ENCODE results near the gene WDR36.

Gene WDR36

GRCh38 chr5:111132731-111133435 is 40.7 kb downstream of the WDR36 start:
- no peaks in the 10 kb centered on the region for H3K27me3 ChIP-seq (ENCODE audit: insufficient read depth, poor library complexity, severe bottlenecking)
- TF ChIP-seq POLR2AphosphoS5 (IDR thresholded peaks at IDR 0.05; ENCODE audit: low read depth) (no peak), SPI1 (IDR thresholded peaks at IDR 0.05; ENCODE audit: borderline replicate concordance, low read depth) (peak; percentile 84)
- DNase-seq (ENCODE audit: low read depth in 1 of 2, low spot score in 1 of 2), result no peak
- H3K27ac ChIP-seq (replicated peaks), result no peak overlapping the region
- H3K4me3 ChIP-seq (replicated peaks; ENCODE audit: insufficient read depth, low read length), result no peak overlapping the region

GRCh38 chr5:111133436-111133751 is 41.2 kb downstream of the WDR36 start:
- no peak for DNase-seq (ENCODE audit: low read depth in 1 of 2, low spot score in 1 of 2)
- Histone ChIP-seq H3K27me3 (ENCODE audit: insufficient read depth, poor library complexity, severe bottlenecking) (no peaks in the 10 kb centered on the region), H3K4me3 (replicated peaks; ENCODE audit: insufficient read depth, low read length) (no peak overlapping the region), H3K27ac (replicated peaks) (no peak overlapping the region)
- TF ChIP-seq POLR2AphosphoS5 (IDR thresholded peaks at IDR 0.05; ENCODE audit: low read depth) (no peak), GABPA (IDR thresholded peaks at IDR 0.05; ENCODE audit: low read depth) (no peak), SPI1 (IDR thresholded peaks at IDR 0.05; ENCODE audit: borderline replicate concordance, low read depth) (no peak), CTCF (IDR thresholded peaks at IDR 0.05; ENCODE audit: insufficient read depth, low read length) (no peak), REST (IDR thresholded peaks at IDR 0.05; ENCODE audit: insufficient replicate concordance, low read depth) (no peak)

GRCh38 chr5:111134087-111134486 is 41.9 kb downstream of the WDR36 start:
- DNase-seq (ENCODE audit: low read depth in 1 of 2, low spot score in 1 of 2), result no peak
- Histone ChIP-seq H3K27me3 (ENCODE audit: insufficient read depth, poor library complexity, severe bottlenecking) (no peaks in the 10 kb centered on the region), H3K27ac (replicated peaks) (no peak overlapping the region), H3K4me3 (replicated peaks; ENCODE audit: insufficient read depth, low read length) (no peak overlapping the region)
- TF ChIP-seq REST (IDR thresholded peaks at IDR 0.05; ENCODE audit: insufficient replicate concordance, low read depth) (no peak), CTCF (IDR thresholded peaks at IDR 0.05; ENCODE audit: insufficient read depth, low read length) (no peak), GABPA (IDR thresholded peaks at IDR 0.05; ENCODE audit: low read depth) (no peak), SPI1 (IDR thresholded peaks at IDR 0.05; ENCODE audit: borderline replicate concordance, low read depth) (no peak), POLR2AphosphoS5 (IDR thresholded peaks at IDR 0.05; ENCODE audit: low read depth) (no peak)

GRCh38 chr5:111134864-111135263 is 42.7 kb downstream of the WDR36 start:
- Histone ChIP-seq H3K4me3 (replicated peaks; ENCODE audit: insufficient read depth, low read length) (no peak overlapping the region), H3K27ac (replicated peaks) (no peak overlapping the region), H3K27me3 (ENCODE audit: insufficient read depth, poor library complexity, severe bottlenecking) (no peaks in the 10 kb centered on the region)
- DNase-seq (ENCODE audit: low read depth in 1 of 2, low spot score in 1 of 2), result no peak
- TF ChIP-seq REST (IDR thresholded peaks at IDR 0.05; ENCODE audit: insufficient replicate concordance, low read depth) (no peak), SPI1 (IDR thresholded peaks at IDR 0.05; ENCODE audit: borderline replicate concordance, low read depth) (no peak), POLR2AphosphoS5 (IDR thresholded peaks at IDR 0.05; ENCODE audit: low read depth) (no peak), CTCF (IDR thresholded peaks at IDR 0.05; ENCODE audit: insufficient read depth, low read length) (no peak), GABPA (IDR thresholded peaks at IDR 0.05; ENCODE audit: low read depth) (no peak)

Data from HL-60 (cell line).